Karpas-422 (cell line): Measurements from ENCODE around the gene BCL2L1. TPM values are rescaled to one million over a fixed set of nuclear protein-coding genes. Genes with fewer than 3 reads are reported as not detected.

Experiments
- DNase-seq: peaks from one replicate; pipeline ENCODE4 v3.0.0-alpha.2; 2015
- H2AFZ ChIP-seq: fragments of 200-600 bp; sonication (generic); 2 replicates; pipeline ENCODE4 v1.6.1; 2014; ENCODE audit warnings: antibody characterized with exemption, low read length, mixed read lengths
- H3K27ac ChIP-seq: fragments of 200-600 bp; sonication (generic); 2 replicates; pipeline ENCODE4 v1.5.1; 2014; ENCODE audit warnings: mild to moderate bottlenecking, low read length, moderate library complexity
- H3K27me3 ChIP-seq: fragments of 200-600 bp; sonication (generic); 2 replicates; pipeline ENCODE4 v1.6.1; 2014; ENCODE audit warnings: low read length, mixed read lengths
- H3K36me3 ChIP-seq: fragments of 200-600 bp; sonication (generic); 2 replicates; pipeline ENCODE4 v1.6.1; 2014; ENCODE audit warnings: low read length, mixed read lengths; ENCODE audit not compliant: insufficient read depth
- H3K4me1 ChIP-seq: fragments of 200-600 bp; sonication (generic); 2 replicates; pipeline ENCODE4 v1.6.1; 2014; ENCODE audit warnings: mild to moderate bottlenecking, low read length, mixed read lengths
- H3K4me2 ChIP-seq: fragments of 200-600 bp; sonication (generic); 2 replicates; pipeline ENCODE4 v1.6.1; 2014; ENCODE audit warnings: low read length, low read depth, mild to moderate bottlenecking; ENCODE audit not compliant: poor library complexity, severe bottlenecking
- H3K4me3 ChIP-seq: fragments of 200-600 bp; sonication (generic); 2 replicates; pipeline ENCODE4 v1.5.1; 2014; ENCODE audit warnings: mild to moderate bottlenecking, antibody characterized with exemption, low read length, mixed read lengths
- H3K79me2 ChIP-seq: fragments of 200-600 bp; sonication (generic); 2 replicates; pipeline ENCODE4 v1.6.1; 2014; ENCODE audit warnings: mild to moderate bottlenecking, low read length, mixed read lengths
- H3K9ac ChIP-seq: fragments of 200-600 bp; sonication (generic); 2 replicates; pipeline ENCODE4 v1.6.0; 2014; ENCODE audit warnings: low read length
- H3K9me2 ChIP-seq: fragments of 200-600 bp; sonication (generic), shearing (Covaris generic); replicated peaks from 2 replicates; pipeline ENCODE4 v1.6.0; 2014; ENCODE audit warnings: mild to moderate bottlenecking, low read length, moderate library complexity; ENCODE audit not compliant: insufficient read depth
- H3K9me3 ChIP-seq: fragments of 300-700, 200-600 bp; sonication (generic); 2 replicates; pipeline ENCODE4 v1.6.1; 2014; ENCODE audit warnings: low read length, mixed read lengths
- H4K20me1 ChIP-seq: fragments of 200-600 bp; sonication (generic); 2 replicates; pipeline ENCODE4 v1.6.1; 2014; ENCODE audit warnings: mild to moderate bottlenecking, antibody characterized with exemption, low read length, low read depth; ENCODE audit not compliant: insufficient read depth
- total RNA-seq: library from RNA; depleted of rRNA; stranded (reverse); fragments of >200 nt; shearing (Covaris generic); gene quantifications from 2 replicates; pipeline ENCODE4 v1.2.3, GENCODE V29; 2014; ENCODE audit warnings: low replicate concordance

BCL2L1 gene
- total RNA-seq, 1 experiment from 2014 or later, result 41.0 TPM

- Histone ChIP-seq H4K20me1 (no peaks in the 10 kb centered on the region), H3K9me3 (no peaks in the 10 kb centered on the region), H3K9ac (no peak overlapping the region), H3K27ac (peak overlapping the region; percentile 41), H3K36me3 (no peaks in the 10 kb centered on the region), H3K4me3 (no peak overlapping the region), H3K79me2 (peaks cover 26% of the 10 kb centered on the region), H3K27me3 (no peaks in the 10 kb centered on the region), H3K4me1 (peaks cover 23% of the 10 kb centered on the region), H3K4me2 (no peak overlapping the region), H3K9me2 (no peaks in the 10 kb centered on the region), H2AFZ (no peak overlapping the region)
- peak; percentile 75 for DNase-seq
These were observed 55.1 kb downstream of the BCL2L1 start for GRCh38 chr20:31667315-31668285.

DNA sequence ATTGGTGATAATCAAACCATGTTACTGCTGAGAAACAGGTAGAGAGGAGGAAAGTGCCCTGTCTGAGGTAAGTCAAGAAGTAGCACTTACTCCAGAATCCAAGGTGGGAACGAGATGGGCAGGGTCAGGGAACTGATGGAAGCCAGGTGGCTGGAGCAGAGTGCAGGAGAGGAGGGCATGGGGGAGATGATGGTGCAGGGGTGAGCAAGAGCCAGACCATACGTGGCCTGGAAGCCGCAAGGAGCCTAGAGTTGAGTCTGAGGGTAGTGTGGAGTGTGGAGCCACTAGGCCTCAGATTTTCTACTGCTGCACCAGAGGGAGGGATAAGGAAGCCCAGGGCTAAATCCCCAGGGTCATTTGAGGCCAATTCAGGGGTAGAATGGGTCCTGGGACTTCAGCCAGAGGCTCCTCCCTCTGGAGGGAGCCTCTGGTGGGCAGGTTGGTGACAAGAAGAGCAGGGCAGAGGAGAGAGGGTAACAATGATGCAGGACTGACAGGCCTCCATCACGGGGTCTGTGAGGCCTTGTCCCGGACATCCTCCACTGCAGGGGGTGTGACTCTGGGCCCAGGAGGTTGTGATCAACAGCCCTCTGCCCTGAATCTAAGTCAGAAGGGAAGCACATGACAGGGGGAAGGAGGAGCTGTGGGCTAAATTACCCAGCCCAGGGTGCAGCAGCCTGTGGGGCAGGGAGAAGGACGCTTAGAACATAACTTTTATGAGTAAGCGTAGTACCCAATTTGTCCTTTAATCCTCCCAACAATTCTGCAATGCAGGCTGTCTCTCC lies 56.2 kb downstream of the BCL2L1 start:
- H3K27me3 ChIP-seq, result no peaks in the 10 kb centered on the region
- H3K79me2 ChIP-seq, result peaks cover 23% of the 10 kb centered on the region
- H3K9me2 ChIP-seq, result no peaks in the 10 kb centered on the region
- H3K9me3 ChIP-seq, result no peaks in the 10 kb centered on the region
- H3K4me2 ChIP-seq, result no peak overlapping the region
- peaks cover 33% of the 10 kb centered on the region for H3K4me1 ChIP-seq
- no peaks in the 10 kb centered on the region for H4K20me1 ChIP-seq
- H2AFZ ChIP-seq, result no peak overlapping the region
- no peak overlapping the region; the same call in 1 of the 2 replicates for H3K9ac ChIP-seq
- no peaks in the 10 kb centered on the region for H3K36me3 ChIP-seq
- DNase-seq, result no peak
- no peak overlapping the region for H3K4me3 ChIP-seq
- peak overlapping the region; percentile 38 for H3K27ac ChIP-seq

GRCh38 chr20:31665753-31666152 lies 56.9 kb downstream of the BCL2L1 start:
- H3K4me2 ChIP-seq, result no peak overlapping the region

GRCh38 chr20:31664696-31665354 lies 57.8 kb downstream of the BCL2L1 start:
- Histone ChIP-seq H3K9me2 (no peaks in the 10 kb centered on the region), H3K4me3 (no peak overlapping the region), H3K36me3 (no peaks in the 10 kb centered on the region), H3K27me3 (no peaks in the 10 kb centered on the region), H3K9ac (0 out of 2 replicates have a peak overlapping the region, but pooled peaks have one; percentile 12), H2AFZ (no peak overlapping the region), H3K4me1 (peaks cover 35% of the 10 kb centered on the region), H3K27ac (no peak overlapping the region), H3K4me2 (no peak overlapping the region), H3K79me2 (peaks cover 8% of the 10 kb centered on the region), H3K9me3 (no peaks in the 10 kb centered on the region), H4K20me1 (no peaks in the 10 kb centered on the region)
- DNase-seq, result no peak

More at GRCh38 chr20:31665753-31666152, 56.9 kb downstream of the BCL2L1 start:
- no peaks in the 10 kb centered on the region for H4K20me1 ChIP-seq
- H3K27ac ChIP-seq, result no peak overlapping the region
- H3K9ac ChIP-seq, result no peak overlapping the region
- H3K4me3 ChIP-seq, result no peak overlapping the region
- no peaks in the 10 kb centered on the region for H3K27me3 ChIP-seq
- no peaks in the 10 kb centered on the region for H3K36me3 ChIP-seq
- DNase-seq, result no peak
- no peaks in the 10 kb centered on the region for H3K9me2 ChIP-seq
- peaks cover 35% of the 10 kb centered on the region for H3K4me1 ChIP-seq
- no peaks in the 10 kb centered on the region for H3K9me3 ChIP-seq
- peaks cover 17% of the 10 kb centered on the region for H3K79me2 ChIP-seq
- no peak overlapping the region for H2AFZ ChIP-seq

- Histone ChIP-seq H3K4me2 (no peak overlapping the region), H3K36me3 (no peaks in the 10 kb centered on the region), H3K27me3 (no peaks in the 10 kb centered on the region), H4K20me1 (no peaks in the 10 kb centered on the region), H2AFZ (no peak overlapping the region), H3K9me3 (no peaks in the 10 kb centered on the region), H3K9ac (no peak overlapping the region), H3K4me1 (peaks cover 35% of the 10 kb centered on the region), H3K9me2 (no peaks in the 10 kb centered on the region), H3K4me3 (no peak overlapping the region), H3K27ac (peak overlapping the region; percentile 38; the same call in 1 of the 2 replicates), H3K79me2 (peaks cover 4% of the 10 kb centered on the region; the same call in 1 of the 2 replicates)
- DNase-seq, result no peak
These were observed 58.6 kb downstream of the BCL2L1 start for GRCh38 chr20:31663838-31664695.

- no peak overlapping the region for H3K4me2 ChIP-seq
- H3K79me2 ChIP-seq, result peaks cover 3% of the 10 kb centered on the region; the same call in 1 of the 2 replicates
- peaks cover 35% of the 10 kb centered on the region for H3K4me1 ChIP-seq
- H4K20me1 ChIP-seq, result no peaks in the 10 kb centered on the region
- H2AFZ ChIP-seq, result no peak overlapping the region
- no peaks in the 10 kb centered on the region for H3K27me3 ChIP-seq
- no peak overlapping the region for H3K4me3 ChIP-seq
- no peaks in the 10 kb centered on the region for H3K9me3 ChIP-seq
- peak overlapping the region; percentile 38; the same call in 1 of the 2 replicates for H3K27ac ChIP-seq
- no peaks in the 10 kb centered on the region for H3K9me2 ChIP-seq
- no peak for DNase-seq
- no peak overlapping the region for H3K9ac ChIP-seq
- H3K36me3 ChIP-seq, result no peaks in the 10 kb centered on the region
These were observed 59.2 kb downstream of the BCL2L1 start for GRCh38 chr20:31663524-31663837.

GRCh38 chr20:31662372-31662854 lies 60.3 kb downstream of the BCL2L1 start:
- Histone ChIP-seq H3K9me3 (no peaks in the 10 kb centered on the region), H3K4me2 (peak overlapping the region; percentile 89), H3K9ac (peak overlapping the region; percentile 66), H2AFZ (no peak overlapping the region), H3K27ac (peak overlapping the region; percentile 63), H3K79me2 (no peaks in the 10 kb centered on the region), H3K36me3 (no peaks in the 10 kb centered on the region), H3K4me1 (peaks cover 26% of the 10 kb centered on the region), H3K4me3 (peak overlapping the region; percentile 65; the same call in 1 of the 2 replicates), H3K9me2 (no peaks in the 10 kb centered on the region), H3K27me3 (no peaks in the 10 kb centered on the region), H4K20me1 (no peaks in the 10 kb centered on the region)
- no peak for DNase-seq
